Peyer's patch (tissue), 4 donors: ENCODE results near the gene WDR91. TPM values are rescaled to one million over a fixed set of nuclear protein-coding genes. Genes with fewer than 3 reads are reported as not detected.
"Not testable (repeated sequence)": the region's sequence is repeated elsewhere in the genome, so short reads cannot be mapped to it uniquely, and the experiment has no call there.

Source experiments
- DNase-seq, 3 donors: peaks; one replicate each; pipeline ENCODE4 v3.0.0-alpha.2; 2017 to 2019
- H3K27ac ChIP-seq, 4 donors: fragments of 200-600 bp; sonication (generic); one replicate each; pipeline ENCODE4 v1.5.1; 2016 to 2019
- H3K27me3 ChIP-seq, 2 donors: fragments of 200-600 bp; sonication (generic); one replicate each; pipeline ENCODE4 v1.5.1; 2019
- H3K36me3 ChIP-seq, 3 donors: fragments of 200-600 bp; sonication (generic); one replicate each; pipeline ENCODE4 v1.5.1; 2016 to 2019
- H3K4me1 ChIP-seq, 4 donors: fragments of 200-600 bp; sonication (generic); one replicate each; pipeline ENCODE4 v1.5.1; 2016 to 2019
- H3K4me3 ChIP-seq, 4 donors: fragments of 200-600 bp; sonication (generic); 1 replicate in 3 of 4; 2 replicates in 1 of 4; pipeline ENCODE4 v1.5.1; 2016 to 2019; ENCODE audit warnings: mild to moderate bottlenecking in 1 of 4
- H3K9me3 ChIP-seq, 4 donors: fragments of 200-600 bp; sonication (generic); one replicate each; pipeline ENCODE4 v1.5.1; 2016 to 2019; ENCODE audit warnings: mild to moderate bottlenecking in 1 of 4
- CTCF ChIP-seq, 6 experiments: fragments of 450-650 bp in 4 of 6; fragments of 200-600 bp in 2 of 6; sonication (generic) in 1 of 6; IDR thresholded peaks; one replicate each; pipeline ENCODE4 v1.5.1; 2017 to 2019; ENCODE audit warnings: antibody characterized with exemption in 6 of 6, mild to moderate bottlenecking in 3 of 6, moderate library complexity in 1 of 6
- POLR2A ChIP-seq, 2 donors: fragments of 450-650 bp; IDR thresholded peaks; one replicate each; pipeline ENCODE4 v1.5.1; 2017; ENCODE audit warnings: antibody characterized with exemption in 2 of 2, mild to moderate bottlenecking in 2 of 2, moderate library complexity in 2 of 2
- total RNA-seq, 4 donors: library from RNA; depleted of rRNA; stranded (reverse); fragments of >200 nt; gene quantifications; one replicate each; pipeline ENCODE4 v1.1.0, GENCODE V29; 2016

The WDR91 gene
- total RNA-seq, 4 donors from 2014 or later, result 6.7 to 44.6 (median 22.2) TPM

- Histone ChIP-seq H3K9me3 (no peaks in the 10 kb centered on the region), H3K27me3 (no peaks in the 10 kb centered on the region), H3K4me3 (no peak overlapping the region), H3K4me1 (no peaks in the 10 kb centered on the region), H3K27ac (no peak overlapping the region), H3K36me3 (no peaks in the 10 kb centered on the region)
- TF ChIP-seq POLR2A (IDR thresholded peaks at IDR 0.05) (no peak), CTCF (IDR thresholded peaks at IDR 0.05) (no peak)
- DNase-seq, result no peak
These were observed 25.4 kb upstream of the WDR91 start for GRCh38 chr7:135236727-135237126.

GRCh38 chr7:135235841-135236240 is 24.5 kb upstream of the WDR91 start:
- DNase-seq, result no peak
- H3K4me1 ChIP-seq, result no peaks in the 10 kb centered on the region
- H3K9me3 ChIP-seq, result no peaks in the 10 kb centered on the region
- no peak overlapping the region for H3K27ac ChIP-seq
- no peaks in the 10 kb centered on the region for H3K36me3 ChIP-seq
- TF ChIP-seq POLR2A (IDR thresholded peaks at IDR 0.05) (no peak), CTCF (IDR thresholded peaks at IDR 0.05) (no peak)
- no peaks in the 10 kb centered on the region for H3K27me3 ChIP-seq
- no peak overlapping the region for H3K4me3 ChIP-seq

- H3K4me3 ChIP-seq, result no peak overlapping the region
- TF ChIP-seq POLR2A (IDR thresholded peaks at IDR 0.05) (no peak), CTCF (IDR thresholded peaks at IDR 0.05) (no peak)
- no peak overlapping the region for H3K27ac ChIP-seq
- H3K36me3 ChIP-seq, result no peaks in the 10 kb centered on the region
- H3K27me3 ChIP-seq, result no peaks in the 10 kb centered on the region
- no peak for DNase-seq
- no peaks in the 10 kb centered on the region for H3K4me1 ChIP-seq
- no peaks in the 10 kb centered on the region for H3K9me3 ChIP-seq
These were observed 23.4 kb upstream of the WDR91 start for GRCh38 chr7:135234727-135235126.

GRCh38 chr7:135234095-135234494 is 22.8 kb upstream of the WDR91 start:
- not testable (repeated sequence) for H3K27me3 ChIP-seq, H3K4me1 ChIP-seq, DNase-seq, H3K36me3 ChIP-seq, H3K9me3 ChIP-seq, H3K27ac ChIP-seq, H3K4me3 ChIP-seq

GRCh38 chr7:135233570-135233969 is 22.2 kb upstream of the WDR91 start, which contains the start of gene STRA8:
Gene STRA8, plus strand, starts transcription at chr7:135233838. Its CDS starts 6,687 bp downstream, at chr7:135240525.
- no peak for DNase-seq
- no peak within 1 kb of the TSS for H3K27ac ChIP-seq
- TF ChIP-seq CTCF (IDR thresholded peaks at IDR 0.05), result no peak
- no peak for TF ChIP-seq POLR2A (IDR thresholded peaks at IDR 0.05)
- no peaks in the 10 kb centered on the region for H3K27me3 ChIP-seq
- H3K4me3 ChIP-seq, result no peak within 1 kb of the TSS
- H3K9me3 ChIP-seq, result no peaks in the 10 kb centered on the region
- no peaks in the 10 kb centered on the region for H3K36me3 ChIP-seq
- no peaks in the 10 kb centered on the region for H3K4me1 ChIP-seq

- Histone ChIP-seq H3K4me1 (no peaks in the 10 kb centered on the region), H3K9me3 (no peaks in the 10 kb centered on the region), H3K36me3 (no peaks in the 10 kb centered on the region), H3K27me3 (no peaks in the 10 kb centered on the region), H3K4me3 (no peak overlapping the region), H3K27ac (no peak overlapping the region)
- no peak for TF ChIP-seq POLR2A (IDR thresholded peaks at IDR 0.05)
- TF ChIP-seq CTCF (IDR thresholded peaks at IDR 0.05), result no peak
- DNase-seq, result no peak
These were observed 21.4 kb upstream of the WDR91 start for GRCh38 chr7:135232720-135233119.
